ENCODE results near the gene BTNL9. TPM values are rescaled to one million over a fixed set of nuclear protein-coding genes. Genes with fewer than 3 reads are reported as not detected.

The BTNL9 gene
- total and polyA plus RNA-seq, 2 of the 13 experiments (the other 11 are each of a cell fraction or from before 2014, with no cell fraction given) = 0.13 TPM; not detected in 1

GRCh38 chr5:181087309-181087708 lies 47.2 kb downstream of the BTNL9 start (continued):
- TF ChIP-seq, protein P1, sequence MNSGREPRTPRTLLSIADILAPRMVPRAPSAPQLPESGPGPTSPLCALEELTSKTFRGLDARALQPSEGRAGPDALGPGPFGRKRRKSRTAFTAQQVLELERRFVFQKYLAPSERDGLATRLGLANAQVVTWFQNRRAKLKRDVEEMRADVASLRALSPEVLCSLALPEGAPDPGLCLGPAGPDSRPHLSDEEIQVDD (CRISPR knock-in tag; IDR thresholded peaks at IDR 0.05; ENCODE audit: borderline replicate concordance) = no peak
- TF ChIP-seq JUND (CRISPR knock-in tag; IDR thresholded peaks at IDR 0.05) (no peak), PRDM15 (CRISPR knock-in tag; IDR thresholded peaks at IDR 0.05) (no peak), ZNF558 (CRISPR knock-in tag; IDR thresholded peaks at IDR 0.05; ENCODE audit: borderline replicate concordance) (no peak), HNF1A (IDR thresholded peaks at IDR 0.05; ENCODE audit: low read depth) (no peak), HNF1A (CRISPR knock-in tag; IDR thresholded peaks at IDR 0.05; ENCODE audit: borderline replicate concordance) (no peak), ZNF160 (CRISPR knock-in tag; IDR thresholded peaks at IDR 0.05) (no peak), GABPA (IDR thresholded peaks at IDR 0.05; ENCODE audit: low read depth, low read length) (no peak), GABPA (CRISPR knock-in tag; IDR thresholded peaks at IDR 0.05; ENCODE audit: low read depth) (no peak)
- TF ChIP-seq, protein P2, sequence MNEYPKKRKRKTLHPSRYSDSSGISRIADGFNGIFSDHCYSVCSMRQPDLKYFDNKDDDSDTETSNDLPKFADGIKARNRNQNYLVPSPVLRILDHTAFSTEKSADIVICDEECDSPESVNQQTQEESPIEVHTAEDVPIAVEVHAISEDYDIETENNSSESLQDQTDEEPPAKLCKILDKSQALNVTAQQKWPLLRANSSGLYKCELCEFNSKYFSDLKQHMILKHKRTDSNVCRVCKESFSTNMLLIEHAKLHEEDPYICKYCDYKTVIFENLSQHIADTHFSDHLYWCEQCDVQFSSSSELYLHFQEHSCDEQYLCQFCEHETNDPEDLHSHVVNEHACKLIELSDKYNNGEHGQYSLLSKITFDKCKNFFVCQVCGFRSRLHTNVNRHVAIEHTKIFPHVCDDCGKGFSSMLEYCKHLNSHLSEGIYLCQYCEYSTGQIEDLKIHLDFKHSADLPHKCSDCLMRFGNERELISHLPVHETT (CRISPR knock-in tag; conservative IDR thresholded peaks at IDR 0.05) = no peak
